Measurements from ENCODE around the gene NAA11. TPM values are rescaled to one million over a fixed set of nuclear protein-coding genes. Genes with fewer than 3 reads are reported as not detected.

NAA11 gene
- 1 to 10 TPM in 1 of 2 donors, not detected in 1; 7.4 TPM for total RNA-seq

DNA sequence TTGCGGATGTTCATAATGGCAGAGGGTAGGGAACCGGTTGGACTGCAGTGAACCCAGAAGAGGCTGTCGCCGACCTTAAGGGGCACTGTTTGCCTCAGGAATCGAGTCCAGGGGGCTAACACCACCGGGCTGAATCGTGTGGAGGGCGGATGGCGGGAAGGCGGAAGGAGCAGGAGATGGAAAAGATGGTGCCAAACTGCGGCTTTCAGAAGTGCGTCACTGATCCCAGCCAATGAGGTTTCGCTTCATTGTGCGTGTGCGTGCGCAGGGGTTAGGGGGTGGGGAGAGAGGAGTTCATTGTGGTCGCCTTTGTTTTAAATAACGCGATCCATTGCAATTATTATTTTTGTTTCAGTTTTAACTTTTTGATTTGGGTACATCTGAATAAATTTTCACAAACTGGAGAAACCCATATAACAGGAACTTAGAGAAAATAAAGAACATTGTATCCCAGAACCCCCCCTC lies at the start of gene NAA11:
Gene NAA11 (minus strand): TSS at position 198 of the 465 bp plus-strand sequence. CDS start 184 bp downstream, at position 14.
- H3K9me3 ChIP-seq: no peaks in the 10 kb centered on the region
- no peaks in the 10 kb centered on the region for H3K27me3 ChIP-seq (replicated peaks; ENCODE audit: insufficient read depth)
- no peak for DNase-seq (ENCODE audit: low spot score)
- H3K4me3 ChIP-seq: no peak within 1 kb of the TSS
- H3K36me3 ChIP-seq: no peaks in the 10 kb centered on the region
- WGBS: 92% methylated on average over 19 of the region's 19 CpGs
- no peak within 1 kb of the TSS for H3K27ac ChIP-seq
- intact Hi-C loops (cut with DNase I): no loop called here
- H3K4me1 ChIP-seq (replicated peaks): no peaks in the 10 kb centered on the region
- no peak for TF ChIP-seq POLR2AphosphoS5 (IDR thresholded peaks at IDR 0.05)
- TF ChIP-seq POLR2A (IDR thresholded peaks at IDR 0.05): no peak
- TF ChIP-seq CTCF (IDR thresholded peaks at IDR 0.05): no peak

- 74% methylated on average over 2 of the region's 2 CpGs for WGBS
- intact Hi-C loops (cut with DNase I): no loop called here
Observed at GRCh38 chr4:79370026-79370425, 44.2 kb upstream of the NAA11 start.

DNA sequence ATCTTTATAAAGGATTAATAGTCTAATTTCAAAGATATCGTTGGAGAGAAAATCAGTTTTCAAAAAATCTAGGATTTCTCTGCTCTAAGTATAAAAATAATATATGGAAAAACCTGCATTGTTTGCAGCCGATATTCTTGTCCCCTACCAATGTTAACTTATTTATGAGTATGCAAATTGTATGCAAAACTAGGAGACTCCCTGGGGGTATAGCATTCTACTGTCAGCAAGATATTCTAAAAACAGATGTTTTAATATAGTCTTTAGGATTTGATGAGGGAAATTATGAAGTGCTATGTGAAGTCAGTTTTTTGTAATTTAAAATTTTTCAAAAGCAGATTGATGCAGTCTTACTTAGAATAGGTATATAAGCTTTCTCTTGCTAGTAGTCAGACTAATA lies 41.2 kb upstream of the NAA11 start:
- DNase-seq (ENCODE audit: low spot score): no peak
- H3K36me3 ChIP-seq: no peaks in the 10 kb centered on the region
- WGBS: 91% methylated on average over 2 of the region's 2 CpGs
- H3K9me3 ChIP-seq: no peaks in the 10 kb centered on the region
- H3K4me3 ChIP-seq: no peak overlapping the region
- no peaks in the 10 kb centered on the region for H3K27me3 ChIP-seq (replicated peaks; ENCODE audit: insufficient read depth)
- no peak overlapping the region for H3K27ac ChIP-seq
- intact Hi-C loops (cut with DNase I): no loop called here
- no peaks in the 10 kb centered on the region for H3K4me1 ChIP-seq (replicated peaks)
- no peak for TF ChIP-seq POLR2A (IDR thresholded peaks at IDR 0.05)
- no peak for TF ChIP-seq POLR2AphosphoS5 (IDR thresholded peaks at IDR 0.05)
- TF ChIP-seq CTCF (IDR thresholded peaks at IDR 0.05): no peak

More at GRCh38 chr4:79370026-79370425, 44.2 kb upstream of the NAA11 start:
- no peaks in the 10 kb centered on the region for H3K9me3 ChIP-seq
- H3K36me3 ChIP-seq: no peaks in the 10 kb centered on the region
- no peak overlapping the region for H3K27ac ChIP-seq
- H3K4me1 ChIP-seq (replicated peaks): no peaks in the 10 kb centered on the region
- H3K27me3 ChIP-seq (replicated peaks; ENCODE audit: insufficient read depth): no peaks in the 10 kb centered on the region
- no peak overlapping the region for H3K4me3 ChIP-seq
- no peak for DNase-seq (ENCODE audit: low spot score)
- TF ChIP-seq POLR2A (IDR thresholded peaks at IDR 0.05): no peak
- TF ChIP-seq CTCF (IDR thresholded peaks at IDR 0.05): no peak
- TF ChIP-seq POLR2AphosphoS5 (IDR thresholded peaks at IDR 0.05): no peak

DNA sequence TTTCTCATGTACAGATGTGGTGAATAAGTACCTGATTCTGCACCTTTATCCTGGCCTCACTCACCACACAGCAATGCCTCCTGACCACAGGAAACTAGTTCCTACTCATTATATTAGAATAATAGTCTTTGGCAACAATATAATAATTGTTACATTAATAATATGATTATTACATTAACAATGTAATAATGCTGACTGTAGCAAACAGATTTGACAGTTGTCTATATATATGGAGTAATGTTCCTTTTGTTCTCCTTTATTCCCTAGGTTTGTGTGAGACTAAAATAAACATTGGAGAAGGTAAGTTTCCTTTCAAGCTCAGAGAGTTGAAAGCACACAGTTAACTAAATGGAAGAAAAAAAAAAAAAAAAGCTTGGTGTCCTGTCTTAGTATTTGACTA lies 40.6 kb upstream of the NAA11 start:
- no peak for TF ChIP-seq CTCF (IDR thresholded peaks at IDR 0.05)
- no peak for TF ChIP-seq POLR2A (IDR thresholded peaks at IDR 0.05)
- no peak for TF ChIP-seq POLR2AphosphoS5 (IDR thresholded peaks at IDR 0.05)
- Histone ChIP-seq H3K9me3 (no peaks in the 10 kb centered on the region), H3K27ac (no peak overlapping the region), H3K36me3 (no peaks in the 10 kb centered on the region), H3K27me3 (replicated peaks; ENCODE audit: insufficient read depth) (no peaks in the 10 kb centered on the region), H3K4me3 (no peak overlapping the region), H3K4me1 (replicated peaks) (no peaks in the 10 kb centered on the region)
- intact Hi-C loops (cut with DNase I): no loop called here
- DNase-seq (ENCODE audit: low spot score): no peak

- H3K27me3 ChIP-seq (replicated peaks; ENCODE audit: insufficient read depth): no peaks in the 10 kb centered on the region
- intact Hi-C loops (cut with DNase I): no loop called here
- DNase-seq (ENCODE audit: low spot score): no peak
- no peak for TF ChIP-seq POLR2A (IDR thresholded peaks at IDR 0.05)
- no peak for TF ChIP-seq CTCF (IDR thresholded peaks at IDR 0.05)
- no peak for TF ChIP-seq POLR2AphosphoS5 (IDR thresholded peaks at IDR 0.05)
- no peak overlapping the region for H3K4me3 ChIP-seq
- no peaks in the 10 kb centered on the region for H3K4me1 ChIP-seq (replicated peaks)
- no peaks in the 10 kb centered on the region for H3K9me3 ChIP-seq
- WGBS: 80% methylated on average over 6 of the region's 6 CpGs
- H3K36me3 ChIP-seq: no peaks in the 10 kb centered on the region
- no peak overlapping the region for H3K27ac ChIP-seq
Observed at GRCh38 chr4:79364061-79364460, 38.2 kb upstream of the NAA11 start.

All from prostate gland (tissue), 2 donors.